ENCODE data around the gene CARNS1. TPM values are rescaled to one million over a fixed set of nuclear protein-coding genes. Genes with fewer than 3 reads are reported as not detected.

The CARNS1 gene
- total RNA-seq, 4 donors from 2014 or later: 0.30 to 1.5 (median 1.0) TPM

DNA sequence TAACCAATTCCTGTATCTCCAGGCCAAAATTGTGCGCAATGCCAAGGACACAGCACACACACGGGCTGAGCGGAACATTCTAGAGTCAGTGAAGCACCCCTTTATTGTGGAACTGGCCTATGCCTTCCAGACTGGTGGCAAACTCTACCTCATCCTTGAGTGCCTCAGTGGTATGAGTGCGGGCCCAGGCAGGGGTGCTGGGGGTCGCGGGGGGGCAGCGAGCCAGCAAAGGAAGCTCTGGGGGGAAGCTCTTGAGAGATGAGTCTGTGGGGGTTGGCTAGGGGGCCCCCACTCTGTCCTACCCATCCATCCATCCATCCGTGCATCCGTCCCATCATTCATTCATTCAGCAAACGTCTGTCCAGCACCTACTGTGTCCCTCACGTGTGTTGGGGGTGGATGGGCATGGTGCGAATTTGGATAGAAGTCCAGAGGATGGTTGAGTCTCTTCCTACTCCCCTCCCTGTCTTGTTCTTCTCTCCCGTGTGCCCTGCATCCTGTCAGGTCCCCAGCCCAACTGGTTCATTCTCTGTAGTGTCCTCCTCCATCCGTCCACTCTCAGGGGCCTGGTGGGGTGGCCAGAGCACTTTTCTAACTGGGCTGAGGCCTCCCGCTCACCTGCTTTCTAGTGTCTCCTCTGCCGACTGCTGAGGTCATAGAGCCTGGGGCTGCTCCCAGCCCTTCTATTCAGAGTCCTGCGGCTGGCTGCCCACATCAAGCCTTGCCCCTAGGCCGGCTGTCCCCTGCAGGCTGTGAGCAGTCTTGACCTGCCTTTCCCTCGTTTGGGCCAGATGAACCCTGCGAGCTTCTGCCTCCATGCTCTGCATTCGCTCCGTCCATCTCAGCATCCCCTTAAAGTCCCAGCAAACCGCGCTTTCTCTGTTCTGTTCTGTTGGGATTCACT is 16.1 kb downstream of the CARNS1 start:
- intact Hi-C loops (cut with DNase I; ENCODE audit: low total_unique reads): no loop called here
- no peak overlapping the region for H3K4me3 ChIP-seq (ENCODE audit: low read depth, poor library complexity, severe bottlenecking)
- TF ChIP-seq POLR2A (IDR thresholded peaks at IDR 0.05): no peak
- TF ChIP-seq, protein P1, sequence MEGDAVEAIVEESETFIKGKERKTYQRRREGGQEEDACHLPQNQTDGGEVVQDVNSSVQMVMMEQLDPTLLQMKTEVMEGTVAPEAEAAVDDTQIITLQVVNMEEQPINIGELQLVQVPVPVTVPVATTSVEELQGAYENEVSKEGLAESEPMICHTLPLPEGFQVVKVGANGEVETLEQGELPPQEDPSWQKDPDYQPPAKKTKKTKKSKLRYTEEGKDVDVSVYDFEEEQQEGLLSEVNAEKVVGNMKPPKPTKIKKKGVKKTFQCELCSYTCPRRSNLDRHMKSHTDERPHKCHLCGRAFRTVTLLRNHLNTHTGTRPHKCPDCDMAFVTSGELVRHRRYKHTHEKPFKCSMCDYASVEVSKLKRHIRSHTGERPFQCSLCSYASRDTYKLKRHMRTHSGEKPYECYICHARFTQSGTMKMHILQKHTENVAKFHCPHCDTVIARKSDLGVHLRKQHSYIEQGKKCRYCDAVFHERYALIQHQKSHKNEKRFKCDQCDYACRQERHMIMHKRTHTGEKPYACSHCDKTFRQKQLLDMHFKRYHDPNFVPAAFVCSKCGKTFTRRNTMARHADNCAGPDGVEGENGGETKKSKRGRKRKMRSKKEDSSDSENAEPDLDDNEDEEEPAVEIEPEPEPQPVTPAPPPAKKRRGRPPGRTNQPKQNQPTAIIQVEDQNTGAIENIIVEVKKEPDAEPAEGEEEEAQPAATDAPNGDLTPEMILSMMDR (IDR thresholded peaks at IDR 0.05): no peak
- WGBS, 2 donors: 88 to 91% methylated on average over 24 of the region's 24 CpGs
- no peak for DNase-seq (ENCODE audit: low spot score in 2 of 2)

DNA sequence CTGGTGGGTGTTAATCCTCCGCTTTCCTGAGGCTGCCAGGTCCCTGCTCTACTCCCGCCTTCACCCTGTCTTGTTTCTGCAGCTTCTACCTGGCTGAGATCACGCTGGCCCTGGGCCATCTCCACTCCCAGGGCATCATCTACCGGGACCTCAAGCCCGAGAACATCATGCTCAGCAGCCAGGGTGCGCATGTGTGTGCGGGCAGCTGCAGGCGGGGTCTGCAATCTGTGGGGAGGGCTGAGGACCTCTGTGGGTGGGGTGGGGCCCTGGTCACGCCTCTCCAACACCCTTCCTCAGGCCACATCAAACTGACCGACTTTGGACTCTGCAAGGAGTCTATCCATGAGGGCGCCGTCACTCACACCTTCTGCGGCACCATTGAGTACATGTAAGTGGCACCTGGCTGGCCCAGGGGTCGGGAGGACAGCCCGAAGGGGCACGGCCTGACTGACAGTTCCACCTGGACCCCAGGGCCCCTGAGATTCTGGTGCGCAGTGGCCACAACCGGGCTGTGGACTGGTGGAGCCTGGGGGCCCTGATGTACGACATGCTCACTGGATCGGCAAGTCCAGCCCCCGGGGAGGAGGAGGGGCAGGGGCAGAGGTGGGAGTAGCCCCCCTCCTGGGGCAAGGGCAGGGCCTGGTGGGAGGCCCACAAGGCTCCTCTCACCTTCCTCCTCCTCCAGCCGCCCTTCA is 17.3 kb downstream of the CARNS1 start:
- TF ChIP-seq, protein P1 (IDR thresholded peaks at IDR 0.05): no peak
- TF ChIP-seq POLR2A (IDR thresholded peaks at IDR 0.05): no peak
- DNase-seq (ENCODE audit: low spot score in 2 of 2): no peak
- intact Hi-C loops (cut with DNase I; ENCODE audit: low total_unique reads): no loop called here
- H3K4me3 ChIP-seq (ENCODE audit: low read depth, poor library complexity, severe bottlenecking): no peak overlapping the region
- WGBS, 2 donors: 87 to 89% methylated on average over 16 of the region's 22 CpGs

GRCh38 chr11:67433536-67434394 is 18.3 kb downstream of the CARNS1 start:
- intact Hi-C loops (cut with DNase I; ENCODE audit: low total_unique reads): no loop called here
- H3K4me3 ChIP-seq (ENCODE audit: low read depth, poor library complexity, severe bottlenecking): no peak overlapping the region
- TF ChIP-seq, protein P1 (IDR thresholded peaks at IDR 0.05): no peak
- no peak for TF ChIP-seq POLR2A (IDR thresholded peaks at IDR 0.05)
- DNase-seq (ENCODE audit: low spot score in 2 of 2): no peak
- 79 to 90% methylated on average over 22 of the region's 22 CpGs for whole genome bisulfite sequencing, 2 donors

- no peak for DNase-seq (ENCODE audit: low spot score in 2 of 2)
- TF ChIP-seq, protein P1 (IDR thresholded peaks at IDR 0.05): no peak
- no peak for TF ChIP-seq POLR2A (IDR thresholded peaks at IDR 0.05)
- H3K4me3 ChIP-seq (ENCODE audit: low read depth, poor library complexity, severe bottlenecking): no peak overlapping the region
- WGBS, 2 donors: 70 to 90% methylated on average over 18 to 23 of the region's 23 CpGs
- intact Hi-C loops (cut with DNase I; ENCODE audit: low total_unique reads): no loop called here
Observed at GRCh38 chr11:67434395-67434881, 19.0 kb downstream of the CARNS1 start.

- DNase-seq (ENCODE audit: low spot score in 2 of 2): no peak
- 70 to 82% methylated on average over 26 of the region's 26 CpGs for WGBS, 2 donors
- intact Hi-C loops (cut with DNase I; ENCODE audit: low total_unique reads): no loop called here
- no peak overlapping the region for H3K4me3 ChIP-seq (ENCODE audit: low read depth, poor library complexity, severe bottlenecking)
- no peak for TF ChIP-seq POLR2A (IDR thresholded peaks at IDR 0.05)
Observed at GRCh38 chr11:67435031-67435726, 19.7 kb downstream of the CARNS1 start.
